A549 (cell line): ENCODE data around the gene CDC42BPB. TPM values are rescaled to one million over a fixed set of nuclear protein-coding genes. Genes with fewer than 3 reads are reported as not detected.

Experiments used
- ATAC-seq, 2 experiments: fragments of 200-7000 bp in 1 of 2; fragments of >200 bp in 1 of 2; cut with Nextera tagmentation in 1 of 2; cut with Tn5 transposase in 1 of 2; 3 replicates each; pipeline versions ENCODE4 v1.8.0 to v1.9.1; 2018 to 2020; ENCODE audit warnings: mild to moderate bottlenecking in 1 of 2, moderate library complexity in 1 of 2
- CTCF ChIA-PET: fragments of 300-600 bp; sonication (Branson Sonifier 250); formaldehyde crosslinking; extraction: SDS; loops from one replicate; lab custom pipeline; 2021; ENCODE audit warnings: antibody characterized with exemption, inconsistent platforms; lab: Yijun Ruan, JAX
- POLR2A ChIA-PET: fragments of 350-600 bp; formaldehyde crosslinking; extraction: SDS; loops from one replicate; lab custom pipeline; 2021; ENCODE audit warnings: antibody characterized with exemption, inconsistent platforms; lab: Yijun Ruan, JAX
- DNase-seq, 2 experiments: peaks; one replicate each; pipeline versions ENCODE4 v3.0.0 to v3.0.0-alpha.2; 2011 to 2016; ENCODE audit warnings: low read depth in 1 of 2, low spot score in 1 of 2
- FAIRE-seq: peaks from 2 replicates; lab custom pipeline; 2011; peaks lifted over from hg19 to GRCh38; lab: Jason Lieb, UNC
- H3K27ac ChIP-seq, 2 experiments: fragments of >200 bp; sonication (Bioruptor Twin); formaldehyde crosslinking; 3 replicates each; pipeline ENCODE4 v1.5.1; 2016 to 2017
- H3K4me1 ChIP-seq: fragments of >200 bp; sonication (Bioruptor Twin); formaldehyde crosslinking; 3 replicates; pipeline ENCODE4 v1.6.1; 2016
- H3K4me2 ChIP-seq: fragments of >200 bp; sonication (Bioruptor Twin); formaldehyde crosslinking; 3 replicates; pipeline ENCODE4 v1.6.1; 2016
- H3K4me3 ChIP-seq: fragments of >200 bp; sonication (Bioruptor Twin); formaldehyde crosslinking; 3 replicates; pipeline ENCODE4 v1.5.1; 2016
- H3K9me3 ChIP-seq: fragments of >200 bp; sonication (Bioruptor Twin); formaldehyde crosslinking; 3 replicates; pipeline ENCODE4 v1.6.1; 2016
- ATOH8 ChIP-seq: fragments of 250-450 bp; sonication (Bioruptor Pico); IDR thresholded peaks from 2 replicates; pipeline ENCODE4 v1.5.0; 2020; ENCODE audit warnings: low read depth, mild to moderate bottlenecking, moderate library complexity
- BCL3 ChIP-seq: fragments of >200 bp; sonication (Bioruptor Twin); formaldehyde crosslinking; IDR thresholded peaks from 3 replicates; pipeline ENCODE4 v1.6.1; 2016
- BHLHE40 ChIP-seq: IDR thresholded peaks from 2 replicates; pipeline ENCODE4 v1.6.1; 2012; ENCODE audit warnings: low read depth, low read length, inconsistent platforms
- CEBPB ChIP-seq, 2 experiments: fragments of >200 bp in 1 of 2; sonication (Bioruptor Twin) in 1 of 2; formaldehyde crosslinking in 1 of 2; IDR thresholded peaks; 2 replicates each; pipeline ENCODE4 v1.6.1; 2012 to 2016
- CHD4 ChIP-seq: fragments of 200-600 bp; sonication (generic); IDR thresholded peaks from 2 replicates; pipeline ENCODE4 v1.6.1; 2016; ENCODE audit warnings: antibody characterized with exemption, mild to moderate bottlenecking, borderline replicate concordance
- E2F6 ChIP-seq: IDR thresholded peaks from 2 replicates; pipeline ENCODE4 v1.6.1; 2012; ENCODE audit warnings: low read depth, borderline replicate concordance
- EHF ChIP-seq: fragments of 250-450 bp; sonication (Bioruptor Pico); IDR thresholded peaks from 2 replicates; pipeline ENCODE4 v1.5.0; 2020; ENCODE audit warnings: mild to moderate bottlenecking
- EP300 ChIP-seq, 2 experiments: fragments of >200 bp; sonication (Bioruptor Twin); formaldehyde crosslinking; IDR thresholded peaks; 2 replicates in 1 of 2; 3 replicates in 1 of 2; pipeline ENCODE4 v1.6.1; 2016 to 2017
- FOSB ChIP-seq: fragments of 250-450 bp; sonication (Bioruptor Pico); IDR thresholded peaks from 2 replicates; pipeline ENCODE4 v1.5.0; 2020; ENCODE audit warnings: mild to moderate bottlenecking, moderate library complexity
- FOXS1 ChIP-seq: fragments of 250-450 bp; sonication (Bioruptor Pico); IDR thresholded peaks from 2 replicates; pipeline ENCODE4 v1.5.0; 2020; ENCODE audit warnings: mild to moderate bottlenecking, moderate library complexity
- HOXA7 ChIP-seq: fragments of 250-450 bp; sonication (Bioruptor Pico); IDR thresholded peaks from 2 replicates; pipeline ENCODE4 v1.5.0; 2020; ENCODE audit warnings: mild to moderate bottlenecking, moderate library complexity
- HOXB13 ChIP-seq: fragments of 250-450 bp; sonication (Bioruptor Pico); IDR thresholded peaks from 2 replicates; pipeline ENCODE4 v1.5.0; 2020; ENCODE audit warnings: low read depth, mild to moderate bottlenecking, moderate library complexity
- JUN ChIP-seq, 2 experiments: fragments of >200 bp; sonication (Bioruptor Twin); formaldehyde crosslinking; IDR thresholded peaks; 2 replicates in 1 of 2; 3 replicates in 1 of 2; pipeline ENCODE4 v1.6.1; 2016 to 2017
- KDM1A ChIP-seq: fragments of 200-600 bp; sonication (generic); IDR thresholded peaks from 2 replicates; pipeline ENCODE4 v1.6.1; 2016; ENCODE audit warnings: low read depth, mild to moderate bottlenecking
- KDM5A ChIP-seq: fragments of 200-600 bp; sonication (generic); IDR thresholded peaks from 2 replicates; pipeline ENCODE4 v1.6.1; 2016; ENCODE audit warnings: antibody characterized with exemption, mild to moderate bottlenecking
- MAFK ChIP-seq: fragments of 450-650 bp; IDR thresholded peaks from 2 replicates; pipeline ENCODE4 v1.6.1; 2014; ENCODE audit not compliant: partially characterized antibody
- MYC ChIP-seq: IDR thresholded peaks from 2 replicates; pipeline ENCODE4 v1.6.1; 2012; ENCODE audit warnings: mild to moderate bottlenecking, inconsistent platforms, low read length, improper control_type of control experiment, borderline replicate concordance
- NFE2L2 ChIP-seq: fragments of 150-350 bp; conservative IDR thresholded peaks from 2 replicates; pipeline ENCODE4 v1.6.1; 2014; ENCODE audit warnings: low read length
- NPAS2 ChIP-seq: fragments of 250-450 bp; sonication (Bioruptor Pico); IDR thresholded peaks from 2 replicates; pipeline ENCODE4 v1.8.0; 2022; ENCODE audit warnings: mild to moderate bottlenecking, moderate library complexity, borderline replicate concordance
- RAD21 ChIP-seq, 2 experiments: fragments of >200 bp in 1 of 2; sonication (Bioruptor Twin) in 1 of 2; formaldehyde crosslinking in 1 of 2; IDR thresholded peaks in 1 of 2; conservative IDR thresholded peaks in 1 of 2; 2 replicates in 1 of 2; 3 replicates in 1 of 2; pipeline ENCODE4 v1.6.1; 2012 to 2018; ENCODE audit warnings: inconsistent platforms in 1 of 2
- RFX5 ChIP-seq: fragments of 450-650 bp; IDR thresholded peaks from 2 replicates; pipeline ENCODE4 v1.7.1; 2014; ENCODE audit warnings: antibody characterized with exemption, mild to moderate bottlenecking, moderate library complexity
- RNF2 ChIP-seq: fragments of 200-600 bp; sonication (generic); IDR thresholded peaks from 2 replicates; pipeline ENCODE4 v1.6.1; 2016; ENCODE audit warnings: low read depth, mild to moderate bottlenecking, antibody characterized with exemption, moderate library complexity, borderline replicate concordance
- USF2 ChIP-seq: fragments of 450-650 bp; IDR thresholded peaks from 2 replicates; pipeline ENCODE4 v1.6.1; 2014; ENCODE audit warnings: antibody characterized with exemption
- ZC3H11A ChIP-seq: fragments of 450-650 bp; IDR thresholded peaks from 2 replicates; pipeline ENCODE4 v1.6.1; 2014; ENCODE audit warnings: antibody characterized with exemption, mild to moderate bottlenecking
- ZFP36 ChIP-seq: fragments of 450-650 bp; IDR thresholded peaks from 2 replicates; pipeline ENCODE4 v1.6.1; 2014; ENCODE audit warnings: borderline replicate concordance; ENCODE audit not compliant: partially characterized antibody
- ZNF302 ChIP-seq: fragments of 250-450 bp; sonication (Bioruptor Pico); IDR thresholded peaks from 2 replicates; pipeline ENCODE4 v1.9.0; 2021; ENCODE audit warnings: inconsistent platforms, mild to moderate bottlenecking, moderate library complexity
- whole genome bisulfite sequencing: methylation state at CpG from one replicate; pipeline ENCODE4 v1.1.6; 2017; ENCODE audit errors: missing lambda C conversion rate; 5-methylcytosine and 5-hydroxymethylcytosine counted together
- polyA plus RNA-seq, 4 experiments: library from polyadenylated mRNA; depleted of rRNA in 3 of 4; stranded (reverse); fragments of >200 nt; fragmentation: RNase III in 1 of 4; extraction: RNeasy Plus Mini Kit Qiagen cat#74134 plus additional on column Dnase treatment in 1 of 4; gene quantifications; 2 replicates in 3 of 4; 3 replicates in 1 of 4; pipeline ENCODE4 v1.2.3, GENCODE V29; 2011 to 2017

Gene CDC42BPB
- polyA plus RNA-seq, 2 of the 4 experiments (the other 2 are of a cell fraction) = 56.4 to 57.1 TPM

GRCh38 chr14:103095210-103095778 is 37.9 kb upstream of the CDC42BPB start (continued):
- no peak for TF ChIP-seq KDM5A
- TF ChIP-seq ZC3H11A = no peak
- no peak for TF ChIP-seq NPAS2 (CRISPR knock-in tag)
- no peak for TF ChIP-seq MAFK
- no peak for TF ChIP-seq ZNF302 (CRISPR knock-in tag)
- no peak for TF ChIP-seq ZFP36
- TF ChIP-seq, all 56 proteins: peak for 0

- Histone ChIP-seq H3K4me1 (peaks cover 39% of the 10 kb centered on the region), H3K4me2 (peak within 1 kb of the TSS; percentile 13; the same call in 1 of the 3 replicates), H3K9me3 (no peaks in the 10 kb centered on the region), H3K4me3 (no peak within 1 kb of the TSS), H3K27ac (peak within 1 kb of the TSS; percentile 32 to 76; a peak in 3 of 6 replicates)
- POLR2A ChIA-PET = no interaction called here
- FAIRE-seq (no peak), ATAC-seq (no peak), DNase-seq (no peak)
- CTCF ChIA-PET = interaction anchor here (0.6 to 14.0 kb wide), 9 partner anchors 8 to 200 kb away, joined by 3 to 259 read pairs (median 4); no protein-coding TSS in a partner anchor
- TF ChIP-seq MYC (no peak), E2F6 (no peak)
- WGBS = 78% methylated on average over 16 of the region's 23 CpGs
These were observed 37.3 kb upstream of the CDC42BPB start, which contains the start of gene EXOC3L4 for GRCh38 chr14:103094406-103095209. Gene EXOC3L4, plus strand, starts transcription at chr14:103094725. Its CDS starts 5,495 bp downstream, at chr14:103100220.

GRCh38 chr14:103093856-103094405 is 36.6 kb upstream of the CDC42BPB start:
- no peak overlapping the region for H3K4me3 ChIP-seq
- TF ChIP-seq BHLHE40 (no peak), MYC (no peak)
- ATAC-seq (no peak), FAIRE-seq (no peak), DNase-seq (no peak)
- POLR2A ChIA-PET = no interaction called here
- WGBS = 86% methylated on average over 9 of the region's 13 CpGs
- peaks cover 32% of the 10 kb centered on the region for H3K4me1 ChIP-seq
- CTCF ChIA-PET = interaction anchor here (0.6 to 14.0 kb wide), 7 partner anchors 11 to 463 kb away, joined by 3 to 259 read pairs (median 4); no protein-coding TSS in a partner anchor
- H3K4me2 ChIP-seq = no peak overlapping the region
- H3K9me3 ChIP-seq = no peaks in the 10 kb centered on the region
- peak overlapping the region in 1 of 2 experiments; percentile 76; a peak in 3 of 6 replicates for H3K27ac ChIP-seq

- H3K4me2 ChIP-seq = peak overlapping the region; percentile 90
- peak overlapping the region; percentile 52 for H3K4me3 ChIP-seq
- DNase-seq = no peak
- no peaks in the 10 kb centered on the region for H3K9me3 ChIP-seq
- no peak for FAIRE-seq
- peak overlapping the region; percentile 88 to 98 for H3K27ac ChIP-seq
- 63% methylated on average over 6 of the region's 9 CpGs for WGBS
- ATAC-seq = no peak
- ChIA-PET CTCF (interaction anchor here (0.6 to 8.5 kb wide), 6 partner anchors 10 to 149 kb away, joined by 3 to 97 read pairs (median 10); no protein-coding TSS in a partner anchor), POLR2A (no interaction called here)
- peaks cover 21% of the 10 kb centered on the region for H3K4me1 ChIP-seq
- TF ChIP-seq EP300 (IDR thresholded peaks at IDR 0.05) (no peak), ZNF302 (CRISPR knock-in tag) (no peak), CHD4 (0 out of 2 replicates have a peak, but pooled peaks have one; percentile 48), RNF2 (no peak), KDM1A (peak; percentile 84; the same call in 1 of the 2 replicates), ATOH8 (CRISPR knock-in tag) (no peak), CEBPB (IDR thresholded peaks at IDR 0.05) (no peak), BCL3 (no peak), RAD21 (conservative IDR thresholded peaks at IDR 0.05 in 1 of 2, IDR thresholded peaks at IDR 0.05 in 1 of 2) (0 out of 5 replicates have a peak, but pooled peaks of 1 of the 2 experiments have one; percentile 8), NFE2L2 (no peak), EHF (CRISPR knock-in tag) (no peak), USF2 (no peak), HOXA7 (CRISPR knock-in tag) (no peak), FOXS1 (CRISPR knock-in tag) (no peak), FOSB (CRISPR knock-in tag) (no peak), RFX5 (no peak), JUN (IDR thresholded peaks at IDR 0.05) (no peak), HOXB13 (CRISPR knock-in tag) (no peak)
These were observed 34.5 kb upstream of the CDC42BPB start for GRCh38 chr14:103091883-103092222.
